IPS-11a (cell line): ENCODE results near the gene OVCH2.
"Not testable (repeated sequence)": the region's sequence is repeated elsewhere in the genome, so short reads cannot be mapped to it uniquely, and the experiment has no call there.

Experiments used
- H3K4me3 ChIP-seq: one replicate; pipeline ENCODE4 v1.5.1; 2013; ENCODE audit warnings: low read depth, low read length, control low read depth

OVCH2 gene, protein sequence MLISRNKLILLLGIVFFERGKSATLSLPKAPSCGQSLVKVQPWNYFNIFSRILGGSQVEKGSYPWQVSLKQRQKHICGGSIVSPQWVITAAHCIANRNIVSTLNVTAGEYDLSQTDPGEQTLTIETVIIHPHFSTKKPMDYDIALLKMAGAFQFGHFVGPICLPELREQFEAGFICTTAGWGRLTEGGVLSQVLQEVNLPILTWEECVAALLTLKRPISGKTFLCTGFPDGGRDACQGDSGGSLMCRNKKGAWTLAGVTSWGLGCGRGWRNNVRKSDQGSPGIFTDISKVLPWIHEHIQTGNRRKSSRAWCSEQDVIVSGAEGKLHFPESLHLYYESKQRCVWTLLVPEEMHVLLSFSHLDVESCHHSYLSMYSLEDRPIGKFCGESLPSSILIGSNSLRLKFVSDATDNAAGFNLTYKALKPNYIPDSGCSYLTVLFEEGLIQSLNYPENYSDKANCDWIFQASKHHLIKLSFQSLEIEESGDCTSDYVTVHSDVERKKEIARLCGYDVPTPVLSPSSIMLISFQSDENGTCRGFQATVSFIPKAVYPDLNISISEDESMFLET

DNA sequence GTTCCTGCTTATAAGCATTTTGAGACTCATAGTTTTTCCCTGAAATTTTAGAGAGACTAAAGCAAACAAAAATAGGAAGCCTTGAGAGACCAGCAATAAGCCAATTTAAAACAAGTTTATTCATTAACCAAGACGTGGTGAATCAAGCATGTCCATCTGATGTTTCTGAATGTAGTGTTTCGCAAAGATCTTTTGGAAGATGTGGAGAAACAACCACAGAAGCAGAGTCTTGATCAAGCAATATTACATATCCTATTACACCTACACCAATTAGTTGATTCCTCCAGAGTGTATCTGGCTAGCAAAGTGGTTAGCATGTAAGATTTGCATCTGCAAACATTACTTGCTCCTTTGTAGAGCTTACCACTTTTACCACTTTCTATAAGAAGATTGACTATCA, at the start of gene OVCH2:
TSS of gene OVCH2 (minus strand) at position 101 of the 400 bp plus-strand sequence. CDS start at position 18, 83 bp downstream.
- H3K4me3 ChIP-seq: no peak within 1 kb of the TSS

- no peak overlapping the region for H3K4me3 ChIP-seq
These were observed 43.2 kb upstream of the OVCH2 start for GRCh38 chr11:7749456-7749855.

GRCh38 chr11:7734767-7735166, 28.5 kb upstream of the OVCH2 start:
- not testable (repeated sequence) for H3K4me3 ChIP-seq

- no peak overlapping the region for H3K4me3 ChIP-seq
These were observed 8.5 kb upstream of the OVCH2 start for GRCh38 chr11:7714786-7715185.

DNA sequence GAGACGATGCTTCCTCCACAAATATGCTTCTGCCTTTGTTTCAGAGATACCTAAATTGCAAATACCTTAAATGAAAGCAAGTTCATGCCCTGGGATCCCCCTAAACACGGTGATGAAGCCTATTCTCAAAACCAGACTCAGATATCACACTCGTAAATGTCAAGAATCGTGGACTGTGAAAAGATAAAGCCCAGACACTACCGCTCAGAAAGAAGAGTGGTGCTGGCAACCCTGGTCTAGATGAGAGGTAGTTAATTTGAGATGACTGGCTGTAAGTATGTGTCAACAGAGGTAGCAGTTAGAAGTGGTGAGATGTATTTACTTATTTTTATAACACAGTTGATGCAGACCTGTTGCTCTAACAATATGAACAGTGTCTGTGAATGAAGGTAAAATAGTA, 2.5 kb downstream of the OVCH2 start:
- no peak overlapping the region for H3K4me3 ChIP-seq

- H3K4me3 ChIP-seq: no peak overlapping the region
These were observed 9.9 kb downstream of the OVCH2 start for GRCh38 chr11:7696424-7696823.

- H3K4me3 ChIP-seq: no peak overlapping the region
These were observed 12.0 kb downstream of the OVCH2 start for GRCh38 chr11:7694235-7694634.

GRCh38 chr11:7692426-7692825, 13.9 kb downstream of the OVCH2 start:
- H3K4me3 ChIP-seq: no peak overlapping the region

GRCh38 chr11:7691759-7692350, 14.4 kb downstream of the OVCH2 start:
- H3K4me3 ChIP-seq: no peak overlapping the region

DNA sequence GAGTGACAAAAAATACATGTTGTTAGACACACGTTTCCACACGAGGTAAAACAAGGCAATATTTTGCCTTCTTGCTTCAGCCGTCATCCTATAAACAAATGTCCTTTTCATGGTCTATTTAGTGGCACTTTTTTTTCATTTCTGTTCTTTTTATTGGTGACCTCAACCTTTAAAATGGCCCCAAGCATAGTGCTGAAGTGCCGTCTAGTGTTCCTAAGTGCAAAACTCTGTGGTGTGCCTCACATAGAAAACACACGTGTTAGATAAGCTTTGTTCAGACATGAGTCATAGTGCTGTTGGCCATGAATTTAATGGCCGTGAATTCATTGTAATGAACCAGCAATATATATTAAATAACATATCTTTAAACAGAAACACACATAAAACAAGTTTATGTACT, 15.6 kb downstream of the OVCH2 start:
- H3K4me3 ChIP-seq: no peak overlapping the region

DNA sequence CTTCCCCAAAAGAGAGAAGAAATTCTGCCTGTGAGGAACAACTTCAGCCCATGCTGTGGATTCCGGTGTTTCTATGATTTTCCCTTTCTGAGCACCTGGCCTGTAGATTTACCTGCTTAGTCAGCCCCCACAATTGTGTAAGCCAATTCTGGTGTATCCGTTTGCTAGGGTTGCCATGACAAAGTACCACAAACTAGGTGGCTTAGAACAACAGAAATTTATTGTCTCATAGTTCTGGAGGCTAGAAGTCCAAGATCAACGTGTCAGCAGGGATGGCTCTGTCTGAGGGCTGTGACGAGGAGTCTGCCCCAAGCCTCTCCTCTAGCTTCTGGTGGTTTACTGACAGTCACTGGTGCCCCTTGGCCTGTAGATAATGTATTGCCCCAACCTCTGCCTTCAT, 17.0 kb downstream of the OVCH2 start:
- no peak overlapping the region for H3K4me3 ChIP-seq

GRCh38 chr11:7688238-7688826, 17.9 kb downstream of the OVCH2 start:
- H3K4me3 ChIP-seq: no peak overlapping the region

DNA sequence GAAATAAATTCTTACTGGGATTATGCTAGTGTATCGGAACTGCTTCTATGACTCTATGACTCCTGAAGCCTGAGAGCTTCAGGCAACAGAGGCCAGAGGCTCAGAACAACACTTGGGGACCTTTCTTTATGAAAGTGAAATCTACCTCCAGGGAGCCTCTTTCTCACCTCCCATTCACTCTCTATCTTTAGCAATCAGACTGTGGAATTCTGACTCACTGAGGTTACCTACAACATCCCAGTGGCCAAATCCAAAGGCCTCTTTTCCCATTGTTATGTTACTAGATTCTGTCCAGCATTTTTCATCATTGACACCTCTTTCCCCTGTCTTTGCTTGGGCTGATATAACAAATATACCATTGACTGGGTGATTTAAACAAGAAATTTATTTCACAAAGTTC, 18.9 kb downstream of the OVCH2 start:
- no peak overlapping the region for H3K4me3 ChIP-seq

DNA sequence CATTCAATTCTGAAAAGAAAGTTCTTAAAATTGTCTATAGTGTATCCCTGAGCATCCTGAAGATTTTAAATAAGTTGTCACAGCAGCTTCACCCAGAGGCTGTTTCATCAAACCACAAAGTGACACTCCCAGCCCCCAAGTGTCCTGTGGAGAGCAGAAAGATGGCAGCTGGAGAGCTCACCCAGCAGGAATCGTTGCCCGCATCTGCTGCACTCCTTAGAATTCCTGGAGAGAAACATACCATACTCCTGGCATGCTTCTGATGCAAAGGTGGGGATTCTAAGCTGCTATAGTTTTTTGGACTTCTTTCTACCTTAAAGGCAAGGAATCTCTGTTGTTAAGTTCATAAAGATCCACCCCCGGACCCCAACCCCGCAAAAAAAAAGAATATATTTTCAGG, 19.5 kb downstream of the OVCH2 start:
- H3K4me3 ChIP-seq: no peak overlapping the region

DNA sequence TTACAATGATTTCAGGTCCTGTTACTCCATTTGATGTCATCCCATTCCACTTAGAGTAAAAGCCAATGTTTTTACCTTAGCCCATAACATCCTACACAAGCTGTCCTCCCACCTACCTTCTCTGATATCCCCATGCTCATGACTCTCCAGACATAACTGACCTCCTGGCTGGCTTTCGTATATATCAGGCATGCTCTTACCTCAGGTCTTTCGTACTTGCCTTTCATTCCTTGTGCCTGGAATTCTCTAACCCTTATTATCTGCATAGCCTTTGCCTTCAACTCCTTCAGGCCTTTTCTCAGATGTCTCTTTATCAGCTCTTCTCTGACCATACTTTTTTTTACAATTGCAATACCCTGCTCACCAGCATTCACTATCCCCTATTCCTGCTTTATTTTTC, 22.7 kb downstream of the OVCH2 start:
- no peak overlapping the region for H3K4me3 ChIP-seq

- H3K4me3 ChIP-seq: no peak overlapping the region
These were observed 28.5 kb downstream of the OVCH2 start for GRCh38 chr11:7677796-7678201.

DNA sequence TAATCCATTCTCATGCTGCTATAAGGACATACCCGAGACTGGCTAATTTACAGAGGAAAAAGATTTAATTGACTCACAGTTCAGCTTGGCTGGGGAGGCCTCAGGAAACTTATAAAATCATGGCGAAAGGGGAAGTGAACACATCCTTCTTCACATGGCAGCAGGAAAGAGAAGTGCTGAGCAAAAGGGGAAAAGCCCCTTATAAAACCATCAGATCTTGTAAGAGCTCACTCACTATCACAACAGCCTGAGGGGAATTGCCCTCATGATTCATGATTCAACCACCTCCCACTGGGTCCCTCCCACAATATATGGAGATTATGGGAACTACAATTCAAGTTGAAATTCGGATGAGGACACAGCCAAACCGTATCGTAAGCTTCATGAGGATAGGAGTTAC, 29.2 kb downstream of the OVCH2 start:
- no peak overlapping the region for H3K4me3 ChIP-seq

DNA sequence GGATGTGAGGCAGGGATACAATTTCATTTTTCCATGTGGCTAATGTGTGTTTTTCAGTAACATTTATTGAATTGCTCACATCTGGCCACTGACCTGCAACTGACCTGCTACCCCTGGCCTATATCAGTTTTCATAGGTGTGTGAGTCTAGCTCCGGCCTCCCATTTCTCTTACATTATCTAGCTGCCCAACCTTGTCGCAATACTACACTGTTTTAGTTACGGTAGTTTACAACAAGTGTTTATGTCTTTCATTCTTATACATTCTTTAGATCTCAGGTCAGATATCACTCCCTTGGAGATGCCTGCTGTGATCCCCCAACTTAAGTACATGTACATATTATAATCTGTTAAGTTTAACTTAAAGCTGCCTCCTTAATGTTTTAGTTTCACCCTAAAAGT, 30.6 kb downstream of the OVCH2 start:
- H3K4me3 ChIP-seq: no peak overlapping the region

- H3K4me3 ChIP-seq: peak overlapping the region; percentile 70
These were observed 32.4 kb downstream of the OVCH2 start for GRCh38 chr11:7673724-7674434.

DNA sequence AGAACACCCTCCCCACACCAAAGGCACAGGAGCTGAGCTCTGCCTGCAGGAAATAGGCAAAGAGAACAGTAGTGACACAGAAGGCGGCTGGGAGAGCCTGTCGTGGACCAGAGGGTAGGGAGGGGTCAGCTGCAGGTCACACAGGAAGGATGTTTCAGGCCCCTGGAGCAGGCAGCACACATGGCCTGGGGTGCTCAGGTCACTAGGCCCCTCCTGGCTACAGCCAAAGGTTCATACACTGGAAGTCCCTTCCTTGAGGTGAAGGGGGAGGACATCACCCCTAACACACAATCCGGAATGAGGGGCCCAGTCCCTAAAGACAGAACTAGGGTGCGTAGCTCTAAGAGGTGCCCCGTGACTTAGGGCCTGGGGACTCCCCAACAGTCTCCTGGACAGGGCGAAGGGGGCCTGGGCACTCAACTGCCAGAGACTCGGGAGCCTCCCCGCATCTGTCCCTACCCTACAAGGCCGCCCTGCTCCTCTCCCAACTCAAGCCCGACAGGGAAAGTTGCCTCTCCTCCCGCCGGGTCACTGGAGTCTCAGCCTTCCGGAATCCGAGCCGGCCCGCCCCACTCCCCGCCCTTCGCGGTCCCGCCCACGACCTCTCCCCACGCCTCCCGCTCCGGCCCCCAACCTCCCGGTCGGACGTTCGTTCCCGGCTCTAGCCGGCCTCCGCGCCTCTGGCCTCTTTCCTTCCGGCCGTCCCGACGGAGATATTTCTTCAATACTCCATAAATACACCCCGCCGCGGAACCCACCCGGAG, 33.1 kb downstream of the OVCH2 start, which contains the start of gene CYB5R2:
TSS of gene CYB5R2 (minus strand) at position 541 of the 764 bp plus-strand sequence. CDS start 675 bp downstream, outside the sequence.
- peak within 1 kb of the TSS; percentile 70 for H3K4me3 ChIP-seq
